GM21737 (cell line): ENCODE measurements around the gene ANKRD37.
A peak's percentile ranks its signal among the peaks of the same experiment; 100 is the strongest.

ENCODE experiments used
- ATAC-seq: cut with Tn5 transposase; IDR thresholded peaks from one replicate; pipeline ENCODE4 v1.9.1; 2021; ENCODE audit warnings: mild to moderate bottlenecking, moderate library complexity; ENCODE audit not compliant: unreplicated experiment

ANKRD37 gene

GRCh38 chr4:185379326-185380295 lies 17.0 kb upstream of the ANKRD37 start:
- ATAC-seq = no peak

GRCh38 chr4:185380320-185380719 lies 16.3 kb upstream of the ANKRD37 start:
- ATAC-seq = no peak

- ATAC-seq = no peak
Measured at GRCh38 chr4:185381288-185382196, 15.1 kb upstream of the ANKRD37 start.

- ATAC-seq = no peak
Measured at GRCh38 chr4:185382754-185383153, 13.9 kb upstream of the ANKRD37 start.

GRCh38 chr4:185383451-185383850 lies 13.2 kb upstream of the ANKRD37 start:
- ATAC-seq = no peak

GRCh38 chr4:185384061-185384460 lies 12.6 kb upstream of the ANKRD37 start:
- no peak for ATAC-seq

GRCh38 chr4:185384930-185385331 lies 11.7 kb upstream of the ANKRD37 start:
- ATAC-seq = no peak

- ATAC-seq = no peak
Measured at GRCh38 chr4:185387957-185388356, 8.7 kb upstream of the ANKRD37 start.

GRCh38 chr4:185390941-185391340 lies 5.7 kb upstream of the ANKRD37 start:
- no peak for ATAC-seq

- no peak for ATAC-seq
Measured at GRCh38 chr4:185392156-185392555, 4.5 kb upstream of the ANKRD37 start.

GRCh38 chr4:185394568-185395237 lies 1.9 kb upstream of the ANKRD37 start:
- no peak for ATAC-seq

GRCh38 chr4:185395238-185395955 lies 1.2 kb upstream of the ANKRD37 start, which contains the start of gene LRP2BP:
TSS of gene LRP2BP (minus strand) at chr4:185395924. CDS start at chr4:185378186, 17,738 bp downstream.
- ATAC-seq = no peak

- peak; percentile 80 for ATAC-seq
Measured at GRCh38 chr4:185395956-185396723, 501 bp upstream of the ANKRD37 start.

GRCh38 chr4:185398618-185399017 lies 2.0 kb downstream of the ANKRD37 start:
- no peak for ATAC-seq

GRCh38 chr4:185399466-185399865 lies 2.8 kb downstream of the ANKRD37 start:
- ATAC-seq = no peak

GRCh38 chr4:185404031-185404430 lies 7.4 kb downstream of the ANKRD37 start:
- ATAC-seq = no peak

GRCh38 chr4:185405296-185405999 lies 8.8 kb downstream of the ANKRD37 start:
- peak; percentile 47 for ATAC-seq

- no peak for ATAC-seq
Measured at GRCh38 chr4:185408432-185408831, 11.8 kb downstream of the ANKRD37 start.

- ATAC-seq = no peak
Measured at GRCh38 chr4:185411849-185412248, 15.2 kb downstream of the ANKRD37 start.
